WTC11 (cell line): ENCODE data around the gene KCNQ2. TPM values are rescaled to one million over a fixed set of nuclear protein-coding genes. Genes with fewer than 3 reads are reported as not detected.

Experiments
- ATAC-seq: fragments of 200-7000 bp; cut with Tn5 transposase; 2 replicates; pipeline ENCODE4 v1.10.0; 2021; ENCODE audit warnings: mild to moderate bottlenecking, moderate library complexity
- CTCF ChIA-PET: fragments of 300-600 bp; sonication (Branson Sonifier 250); formaldehyde crosslinking; loops from one replicate; lab custom pipeline; 2021; ENCODE audit warnings: antibody characterized with exemption; lab: Charles Lee
- POLR2A ChIA-PET: fragments of 350-600 bp; sonication (Branson Sonifier 250); formaldehyde crosslinking; loops from one replicate; lab custom pipeline; 2021; ENCODE audit warnings: antibody characterized with exemption; lab: Charles Lee
- DNase-seq: peaks from one replicate; pipeline ENCODE4 v3.0.0; 2021; ENCODE audit warnings: low spot score
- H3K27ac Mint-ChIP-seq: 2 replicates; pipeline ENCODE4 v1.8.0; 2021; ENCODE audit warnings: mixed read lengths
- H3K27me3 Mint-ChIP-seq: 2 replicates; pipeline ENCODE4 v1.8.0; 2021; ENCODE audit warnings: low read depth, mild to moderate bottlenecking, moderate library complexity, mixed read lengths
- H3K36me3 Mint-ChIP-seq: 2 replicates; pipeline ENCODE4 v1.8.0; 2021; ENCODE audit warnings: mixed read lengths
- H3K4me1 Mint-ChIP-seq: 2 replicates; pipeline ENCODE4 v1.8.0; 2022; ENCODE audit warnings: mixed read lengths
- H3K4me3 Mint-ChIP-seq: 2 replicates; pipeline ENCODE4 v1.8.0; 2021; ENCODE audit warnings: mild to moderate bottlenecking, moderate library complexity, mixed read lengths
- H3K9me3 Mint-ChIP-seq: 2 replicates; pipeline ENCODE4 v1.8.0; 2021; ENCODE audit warnings: mixed read lengths
- CREB1 ChIP-seq: sonication (generic); formaldehyde crosslinking; IDR thresholded peaks from 2 replicates; pipeline ENCODE4 v1.8.0; 2023; ENCODE audit warnings: mild to moderate bottlenecking, missing genetic modification reagents
- ELF4 ChIP-seq: sonication (generic); formaldehyde crosslinking; IDR thresholded peaks from 2 replicates; pipeline ENCODE4 v1.8.1; 2022; ENCODE audit warnings: low read depth, mild to moderate bottlenecking, moderate library complexity, missing genetic modification reagents
- ESRRA ChIP-seq: sonication (generic); formaldehyde crosslinking; IDR thresholded peaks from 2 replicates; pipeline ENCODE4 v1.8.1; 2022; ENCODE audit warnings: mild to moderate bottlenecking, missing genetic modification reagents, borderline replicate concordance
- GABPB1 ChIP-seq: sonication (generic); formaldehyde crosslinking; IDR thresholded peaks from 2 replicates; pipeline ENCODE4 v1.8.1; 2023; ENCODE audit warnings: mild to moderate bottlenecking, missing genetic modification reagents
- HMGA2 ChIP-seq: fragments of 250-450 bp; sonication (Bioruptor Pico); IDR thresholded peaks from 2 replicates; pipeline ENCODE4 v1.4.0; 2021; ENCODE audit warnings: mild to moderate bottlenecking, moderate library complexity
- JAZF1 ChIP-seq: fragments of 250-450 bp; sonication (Bioruptor Pico); IDR thresholded peaks from 2 replicates; pipeline ENCODE4 v1.9.0; 2021; ENCODE audit warnings: moderate library complexity, mild to moderate bottlenecking, inconsistent platforms
- NR3C1 ChIP-seq: sonication (generic); formaldehyde crosslinking; conservative IDR thresholded peaks from 2 replicates; pipeline ENCODE4 v1.8.1; 2023; ENCODE audit warnings: low read depth, mild to moderate bottlenecking, missing genetic modification reagents
- SMAD3 ChIP-seq: sonication (generic); formaldehyde crosslinking; IDR thresholded peaks from 2 replicates; pipeline ENCODE4 v1.8.0; 2022; ENCODE audit warnings: missing genetic modification reagents, mild to moderate bottlenecking, borderline replicate concordance
- TCF7 ChIP-seq: sonication (generic); formaldehyde crosslinking; IDR thresholded peaks from 2 replicates; pipeline ENCODE4 v1.8.0; 2022; ENCODE audit warnings: mild to moderate bottlenecking, low read depth, missing genetic modification reagents, moderate library complexity
- ZNF317 ChIP-seq: sonication (generic); formaldehyde crosslinking; IDR thresholded peaks from 2 replicates; pipeline ENCODE4 v1.8.1; 2023; ENCODE audit warnings: low read depth, mild to moderate bottlenecking, moderate library complexity, missing genetic modification reagents, borderline replicate concordance
- ZNF396 ChIP-seq: fragments of 250-450 bp; sonication (Bioruptor Pico); IDR thresholded peaks from 2 replicates; pipeline ENCODE4 v1.8.0; 2021; ENCODE audit warnings: mild to moderate bottlenecking, moderate library complexity, borderline replicate concordance
- ZNF671 ChIP-seq: fragments of 250-450 bp; sonication (Bioruptor Pico); IDR thresholded peaks from 2 replicates; pipeline ENCODE4 v1.8.0; 2021; ENCODE audit warnings: mild to moderate bottlenecking
- total RNA-seq: library from RNA; stranded (reverse); gene quantifications from 3 replicates; pipeline ENCODE4 v1.2.3, GENCODE V29; 2021
- TF ChIP-seq, protein P1 (sequence below): sonication (generic); formaldehyde crosslinking; IDR thresholded peaks from 2 replicates; pipeline ENCODE4 v1.8.1; 2023; ENCODE audit warnings: mild to moderate bottlenecking, missing genetic modification reagents, borderline replicate concordance
- TF ChIP-seq, protein P2 (sequence below): sonication (generic); formaldehyde crosslinking; IDR thresholded peaks from 2 replicates; pipeline ENCODE4 v1.8.0; 2023; ENCODE audit warnings: missing genetic modification reagents, mild to moderate bottlenecking, borderline replicate concordance
- TF ChIP-seq, protein P3 (sequence below): sonication (generic); formaldehyde crosslinking; IDR thresholded peaks from 2 replicates; pipeline ENCODE4 v1.8.0; 2022; ENCODE audit warnings: mild to moderate bottlenecking, missing genetic modification reagents
- TF ChIP-seq, protein P4 (sequence below): sonication (generic); formaldehyde crosslinking; IDR thresholded peaks from 2 replicates; pipeline ENCODE4 v1.8.1; 2023; ENCODE audit warnings: mild to moderate bottlenecking, missing genetic modification reagents
- TF ChIP-seq, protein P5 (sequence below): sonication (generic); formaldehyde crosslinking; IDR thresholded peaks from 2 replicates; pipeline ENCODE4 v1.8.0; 2023; ENCODE audit warnings: missing genetic modification reagents
- TF ChIP-seq, protein P6 (sequence below): fragments of 250-450 bp; sonication (Bioruptor Pico); IDR thresholded peaks from 2 replicates; pipeline ENCODE4 v1.9.0; 2021; ENCODE audit warnings: mild to moderate bottlenecking, borderline replicate concordance

The KCNQ2 gene
- total RNA-seq, 1 experiment from 2014 or later: 99.8 TPM

DNA sequence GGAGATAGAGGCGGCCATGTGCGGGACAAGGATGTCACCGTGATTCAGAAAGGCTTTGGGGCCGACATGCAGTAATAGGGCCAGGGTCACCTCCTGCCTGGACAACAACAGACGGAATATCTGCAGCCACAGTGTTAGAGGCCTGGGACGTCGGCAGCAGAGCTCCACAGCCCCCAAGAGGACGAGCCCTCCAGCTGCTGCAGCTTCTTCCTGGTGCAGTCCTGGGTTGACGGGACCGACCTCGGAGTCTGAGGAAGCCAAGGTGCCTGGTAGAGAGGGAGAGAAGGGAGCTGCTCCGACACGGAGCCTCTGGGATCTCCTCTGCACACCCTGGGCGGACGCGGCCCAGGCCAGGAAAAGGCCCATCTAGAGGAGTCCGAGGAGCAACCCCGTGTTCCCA is 88.1 kb downstream of the KCNQ2 start (continued):
- TF ChIP-seq, protein P1, sequence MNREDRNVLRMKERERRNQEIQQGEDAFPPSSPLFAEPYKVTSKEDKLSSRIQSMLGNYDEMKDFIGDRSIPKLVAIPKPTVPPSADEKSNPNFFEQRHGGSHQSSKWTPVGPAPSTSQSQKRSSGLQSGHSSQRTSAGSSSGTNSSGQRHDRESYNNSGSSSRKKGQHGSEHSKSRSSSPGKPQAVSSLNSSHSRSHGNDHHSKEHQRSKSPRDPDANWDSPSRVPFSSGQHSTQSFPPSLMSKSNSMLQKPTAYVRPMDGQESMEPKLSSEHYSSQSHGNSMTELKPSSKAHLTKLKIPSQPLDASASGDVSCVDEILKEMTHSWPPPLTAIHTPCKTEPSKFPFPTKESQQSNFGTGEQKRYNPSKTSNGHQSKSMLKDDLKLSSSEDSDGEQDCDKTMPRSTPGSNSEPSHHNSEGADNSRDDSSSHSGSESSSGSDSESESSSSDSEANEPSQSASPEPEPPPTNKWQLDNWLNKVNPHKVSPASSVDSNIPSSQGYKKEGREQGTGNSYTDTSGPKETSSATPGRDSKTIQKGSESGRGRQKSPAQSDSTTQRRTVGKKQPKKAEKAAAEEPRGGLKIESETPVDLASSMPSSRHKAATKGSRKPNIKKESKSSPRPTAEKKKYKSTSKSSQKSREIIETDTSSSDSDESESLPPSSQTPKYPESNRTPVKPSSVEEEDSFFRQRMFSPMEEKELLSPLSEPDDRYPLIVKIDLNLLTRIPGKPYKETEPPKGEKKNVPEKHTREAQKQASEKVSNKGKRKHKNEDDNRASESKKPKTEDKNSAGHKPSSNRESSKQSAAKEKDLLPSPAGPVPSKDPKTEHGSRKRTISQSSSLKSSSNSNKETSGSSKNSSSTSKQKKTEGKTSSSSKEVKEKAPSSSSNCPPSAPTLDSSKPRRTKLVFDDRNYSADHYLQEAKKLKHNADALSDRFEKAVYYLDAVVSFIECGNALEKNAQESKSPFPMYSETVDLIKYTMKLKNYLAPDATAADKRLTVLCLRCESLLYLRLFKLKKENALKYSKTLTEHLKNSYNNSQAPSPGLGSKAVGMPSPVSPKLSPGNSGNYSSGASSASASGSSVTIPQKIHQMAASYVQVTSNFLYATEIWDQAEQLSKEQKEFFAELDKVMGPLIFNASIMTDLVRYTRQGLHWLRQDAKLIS (CRISPR knock-in tag): no peak
- no peak for TF ChIP-seq JAZF1 (CRISPR knock-in tag)
- no peak for TF ChIP-seq HMGA2
- TF ChIP-seq SMAD3: no peak
- no peak for TF ChIP-seq ZNF317 (CRISPR knock-in tag)
- TF ChIP-seq, all 79 proteins: peak for 0

DNA sequence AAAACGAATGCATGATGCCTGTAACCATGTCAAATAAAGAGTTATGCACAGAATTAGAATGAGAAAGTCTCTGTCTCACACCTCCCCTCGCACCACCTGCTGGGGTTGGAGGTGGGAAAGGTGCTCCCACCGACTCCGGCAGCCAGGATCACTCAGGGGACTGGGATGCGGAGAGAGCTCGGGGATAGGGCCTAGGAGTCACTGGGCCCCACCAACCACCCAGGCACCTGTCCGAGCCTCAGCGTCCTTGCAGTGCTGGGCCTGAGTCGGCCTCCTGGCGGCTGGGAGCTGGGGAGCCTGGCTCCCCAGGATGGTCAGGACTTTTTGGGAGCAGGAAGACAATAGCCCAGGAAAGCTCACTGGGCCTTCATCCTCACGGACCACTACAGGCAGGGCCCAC is 88.9 kb downstream of the KCNQ2 start:
- CTCF ChIA-PET: interaction anchor here (0.8 to 4.8 kb wide), 7 partner anchors 11 to 160 kb away, joined by 3 to 191 read pairs (median 37); partner anchors contain the start of gene COL20A1
- Mint-ChIP-seq H3K36me3 (peaks cover 35% of the 10 kb centered on the region), H3K27me3 (peaks cover 21% of the 10 kb centered on the region)
- TF ChIP-seq ESRRA (CRISPR knock-in tag) (no peak), TCF7 (CRISPR knock-in tag) (no peak), ELF4 (CRISPR knock-in tag) (no peak), HMGA2 (no peak), GABPB1 (CRISPR knock-in tag) (no peak), NR3C1 (CRISPR knock-in tag) (no peak), ZNF671 (no peak), CREB1 (CRISPR knock-in tag) (no peak), ZNF396 (no peak)
- TF ChIP-seq, protein P2, sequence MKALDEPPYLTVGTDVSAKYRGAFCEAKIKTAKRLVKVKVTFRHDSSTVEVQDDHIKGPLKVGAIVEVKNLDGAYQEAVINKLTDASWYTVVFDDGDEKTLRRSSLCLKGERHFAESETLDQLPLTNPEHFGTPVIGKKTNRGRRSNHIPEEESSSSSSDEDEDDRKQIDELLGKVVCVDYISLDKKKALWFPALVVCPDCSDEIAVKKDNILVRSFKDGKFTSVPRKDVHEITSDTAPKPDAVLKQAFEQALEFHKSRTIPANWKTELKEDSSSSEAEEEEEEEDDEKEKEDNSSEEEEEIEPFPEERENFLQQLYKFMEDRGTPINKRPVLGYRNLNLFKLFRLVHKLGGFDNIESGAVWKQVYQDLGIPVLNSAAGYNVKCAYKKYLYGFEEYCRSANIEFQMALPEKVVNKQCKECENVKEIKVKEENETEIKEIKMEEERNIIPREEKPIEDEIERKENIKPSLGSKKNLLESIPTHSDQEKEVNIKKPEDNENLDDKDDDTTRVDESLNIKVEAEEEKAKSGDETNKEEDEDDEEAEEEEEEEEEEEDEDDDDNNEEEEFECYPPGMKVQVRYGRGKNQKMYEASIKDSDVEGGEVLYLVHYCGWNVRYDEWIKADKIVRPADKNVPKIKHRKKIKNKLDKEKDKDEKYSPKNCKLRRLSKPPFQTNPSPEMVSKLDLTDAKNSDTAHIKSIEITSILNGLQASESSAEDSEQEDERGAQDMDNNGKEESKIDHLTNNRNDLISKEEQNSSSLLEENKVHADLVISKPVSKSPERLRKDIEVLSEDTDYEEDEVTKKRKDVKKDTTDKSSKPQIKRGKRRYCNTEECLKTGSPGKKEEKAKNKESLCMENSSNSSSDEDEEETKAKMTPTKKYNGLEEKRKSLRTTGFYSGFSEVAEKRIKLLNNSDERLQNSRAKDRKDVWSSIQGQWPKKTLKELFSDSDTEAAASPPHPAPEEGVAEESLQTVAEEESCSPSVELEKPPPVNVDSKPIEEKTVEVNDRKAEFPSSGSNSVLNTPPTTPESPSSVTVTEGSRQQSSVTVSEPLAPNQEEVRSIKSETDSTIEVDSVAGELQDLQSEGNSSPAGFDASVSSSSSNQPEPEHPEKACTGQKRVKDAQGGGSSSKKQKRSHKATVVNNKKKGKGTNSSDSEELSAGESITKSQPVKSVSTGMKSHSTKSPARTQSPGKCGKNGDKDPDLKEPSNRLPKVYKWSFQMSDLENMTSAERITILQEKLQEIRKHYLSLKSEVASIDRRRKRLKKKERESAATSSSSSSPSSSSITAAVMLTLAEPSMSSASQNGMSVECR (CRISPR knock-in tag): no peak
- TF ChIP-seq, protein P3, sequence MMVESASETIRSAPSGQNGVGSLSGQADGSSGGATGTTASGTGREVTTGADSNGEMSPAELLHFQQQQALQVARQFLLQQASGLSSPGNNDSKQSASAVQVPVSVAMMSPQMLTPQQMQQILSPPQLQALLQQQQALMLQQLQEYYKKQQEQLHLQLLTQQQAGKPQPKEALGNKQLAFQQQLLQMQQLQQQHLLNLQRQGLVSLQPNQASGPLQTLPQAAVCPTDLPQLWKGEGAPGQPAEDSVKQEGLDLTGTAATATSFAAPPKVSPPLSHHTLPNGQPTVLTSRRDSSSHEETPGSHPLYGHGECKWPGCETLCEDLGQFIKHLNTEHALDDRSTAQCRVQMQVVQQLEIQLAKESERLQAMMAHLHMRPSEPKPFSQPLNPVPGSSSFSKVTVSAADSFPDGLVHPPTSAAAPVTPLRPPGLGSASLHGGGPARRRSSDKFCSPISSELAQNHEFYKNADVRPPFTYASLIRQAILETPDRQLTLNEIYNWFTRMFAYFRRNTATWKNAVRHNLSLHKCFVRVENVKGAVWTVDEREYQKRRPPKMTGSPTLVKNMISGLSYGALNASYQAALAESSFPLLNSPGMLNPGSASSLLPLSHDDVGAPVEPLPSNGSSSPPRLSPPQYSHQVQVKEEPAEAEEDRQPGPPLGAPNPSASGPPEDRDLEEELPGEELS: no peak
- TF ChIP-seq, protein P4, sequence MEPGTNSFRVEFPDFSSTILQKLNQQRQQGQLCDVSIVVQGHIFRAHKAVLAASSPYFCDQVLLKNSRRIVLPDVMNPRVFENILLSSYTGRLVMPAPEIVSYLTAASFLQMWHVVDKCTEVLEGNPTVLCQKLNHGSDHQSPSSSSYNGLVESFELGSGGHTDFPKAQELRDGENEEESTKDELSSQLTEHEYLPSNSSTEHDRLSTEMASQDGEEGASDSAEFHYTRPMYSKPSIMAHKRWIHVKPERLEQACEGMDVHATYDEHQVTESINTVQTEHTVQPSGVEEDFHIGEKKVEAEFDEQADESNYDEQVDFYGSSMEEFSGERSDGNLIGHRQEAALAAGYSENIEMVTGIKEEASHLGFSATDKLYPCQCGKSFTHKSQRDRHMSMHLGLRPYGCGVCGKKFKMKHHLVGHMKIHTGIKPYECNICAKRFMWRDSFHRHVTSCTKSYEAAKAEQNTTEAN (CRISPR knock-in tag): no peak
- TF ChIP-seq, protein P5, sequence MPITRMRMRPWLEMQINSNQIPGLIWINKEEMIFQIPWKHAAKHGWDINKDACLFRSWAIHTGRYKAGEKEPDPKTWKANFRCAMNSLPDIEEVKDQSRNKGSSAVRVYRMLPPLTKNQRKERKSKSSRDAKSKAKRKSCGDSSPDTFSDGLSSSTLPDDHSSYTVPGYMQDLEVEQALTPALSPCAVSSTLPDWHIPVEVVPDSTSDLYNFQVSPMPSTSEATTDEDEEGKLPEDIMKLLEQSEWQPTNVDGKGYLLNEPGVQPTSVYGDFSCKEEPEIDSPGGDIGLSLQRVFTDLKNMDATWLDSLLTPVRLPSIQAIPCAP (CRISPR knock-in tag): no peak
- TF ChIP-seq, protein P6, sequence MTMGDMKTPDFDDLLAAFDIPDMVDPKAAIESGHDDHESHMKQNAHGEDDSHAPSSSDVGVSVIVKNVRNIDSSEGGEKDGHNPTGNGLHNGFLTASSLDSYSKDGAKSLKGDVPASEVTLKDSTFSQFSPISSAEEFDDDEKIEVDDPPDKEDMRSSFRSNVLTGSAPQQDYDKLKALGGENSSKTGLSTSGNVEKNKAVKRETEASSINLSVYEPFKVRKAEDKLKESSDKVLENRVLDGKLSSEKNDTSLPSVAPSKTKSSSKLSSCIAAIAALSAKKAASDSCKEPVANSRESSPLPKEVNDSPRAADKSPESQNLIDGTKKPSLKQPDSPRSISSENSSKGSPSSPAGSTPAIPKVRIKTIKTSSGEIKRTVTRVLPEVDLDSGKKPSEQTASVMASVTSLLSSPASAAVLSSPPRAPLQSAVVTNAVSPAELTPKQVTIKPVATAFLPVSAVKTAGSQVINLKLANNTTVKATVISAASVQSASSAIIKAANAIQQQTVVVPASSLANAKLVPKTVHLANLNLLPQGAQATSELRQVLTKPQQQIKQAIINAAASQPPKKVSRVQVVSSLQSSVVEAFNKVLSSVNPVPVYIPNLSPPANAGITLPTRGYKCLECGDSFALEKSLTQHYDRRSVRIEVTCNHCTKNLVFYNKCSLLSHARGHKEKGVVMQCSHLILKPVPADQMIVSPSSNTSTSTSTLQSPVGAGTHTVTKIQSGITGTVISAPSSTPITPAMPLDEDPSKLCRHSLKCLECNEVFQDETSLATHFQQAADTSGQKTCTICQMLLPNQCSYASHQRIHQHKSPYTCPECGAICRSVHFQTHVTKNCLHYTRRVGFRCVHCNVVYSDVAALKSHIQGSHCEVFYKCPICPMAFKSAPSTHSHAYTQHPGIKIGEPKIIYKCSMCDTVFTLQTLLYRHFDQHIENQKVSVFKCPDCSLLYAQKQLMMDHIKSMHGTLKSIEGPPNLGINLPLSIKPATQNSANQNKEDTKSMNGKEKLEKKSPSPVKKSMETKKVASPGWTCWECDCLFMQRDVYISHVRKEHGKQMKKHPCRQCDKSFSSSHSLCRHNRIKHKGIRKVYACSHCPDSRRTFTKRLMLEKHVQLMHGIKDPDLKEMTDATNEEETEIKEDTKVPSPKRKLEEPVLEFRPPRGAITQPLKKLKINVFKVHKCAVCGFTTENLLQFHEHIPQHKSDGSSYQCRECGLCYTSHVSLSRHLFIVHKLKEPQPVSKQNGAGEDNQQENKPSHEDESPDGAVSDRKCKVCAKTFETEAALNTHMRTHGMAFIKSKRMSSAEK (CRISPR knock-in tag): no peak

More for the DNA sequence above, 88.9 kb downstream of the KCNQ2 start:
- ATAC-seq: no peak
- Mint-ChIP-seq H3K9me3 (peaks cover 37% of the 10 kb centered on the region), H3K27ac (no peak overlapping the region), H3K4me3 (no peak overlapping the region), H3K4me1 (peaks cover 7% of the 10 kb centered on the region)
- POLR2A ChIA-PET: no interaction called here
- DNase-seq: no peak
